ENCODE results near the gene PDE4D. TPM values are rescaled to one million over a fixed set of nuclear protein-coding genes. Genes with fewer than 3 reads are reported as not detected.
"Not testable (repeated sequence)": the region's sequence is repeated elsewhere in the genome, so short reads cannot be mapped to it uniquely, and the experiment has no call there.

The PDE4D gene
- total RNA-seq, 4 donors from 2014 or later = 6.7 to 21.0 (median 15.0) TPM

DNA sequence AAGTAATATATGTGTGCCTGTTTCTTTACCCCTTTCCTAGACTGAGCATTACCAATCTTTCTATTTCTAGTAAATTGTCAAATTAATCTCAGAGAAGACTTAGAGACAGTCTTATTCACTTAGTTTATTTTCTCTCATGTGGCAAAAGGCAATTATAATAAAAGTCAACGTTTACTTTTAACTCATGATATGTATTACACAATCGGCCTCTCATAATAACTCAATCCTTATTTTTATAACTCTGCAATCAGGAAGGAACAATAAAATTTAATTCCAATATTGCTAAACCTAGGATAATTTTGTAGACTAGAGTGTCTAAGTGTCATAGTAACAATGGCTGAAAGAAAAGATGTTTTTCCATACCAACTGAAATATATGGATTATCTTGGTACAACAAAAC is 214.6 kb downstream of the PDE4D start:
- no peak overlapping the region for H3K4me3 ChIP-seq (ENCODE audit: low read depth, poor library complexity, severe bottlenecking)
- no peak for TF ChIP-seq POLR2A (IDR thresholded peaks at IDR 0.05)
- TF ChIP-seq, protein P1, sequence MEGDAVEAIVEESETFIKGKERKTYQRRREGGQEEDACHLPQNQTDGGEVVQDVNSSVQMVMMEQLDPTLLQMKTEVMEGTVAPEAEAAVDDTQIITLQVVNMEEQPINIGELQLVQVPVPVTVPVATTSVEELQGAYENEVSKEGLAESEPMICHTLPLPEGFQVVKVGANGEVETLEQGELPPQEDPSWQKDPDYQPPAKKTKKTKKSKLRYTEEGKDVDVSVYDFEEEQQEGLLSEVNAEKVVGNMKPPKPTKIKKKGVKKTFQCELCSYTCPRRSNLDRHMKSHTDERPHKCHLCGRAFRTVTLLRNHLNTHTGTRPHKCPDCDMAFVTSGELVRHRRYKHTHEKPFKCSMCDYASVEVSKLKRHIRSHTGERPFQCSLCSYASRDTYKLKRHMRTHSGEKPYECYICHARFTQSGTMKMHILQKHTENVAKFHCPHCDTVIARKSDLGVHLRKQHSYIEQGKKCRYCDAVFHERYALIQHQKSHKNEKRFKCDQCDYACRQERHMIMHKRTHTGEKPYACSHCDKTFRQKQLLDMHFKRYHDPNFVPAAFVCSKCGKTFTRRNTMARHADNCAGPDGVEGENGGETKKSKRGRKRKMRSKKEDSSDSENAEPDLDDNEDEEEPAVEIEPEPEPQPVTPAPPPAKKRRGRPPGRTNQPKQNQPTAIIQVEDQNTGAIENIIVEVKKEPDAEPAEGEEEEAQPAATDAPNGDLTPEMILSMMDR (IDR thresholded peaks at IDR 0.05) = no peak
- no peak for DNase-seq (ENCODE audit: low spot score in 2 of 2)
- 68 to 77% methylated on average over 2 of the region's 2 CpGs for WGBS, 2 donors
- intact Hi-C loops (cut with DNase I; ENCODE audit: low total_unique reads) = no loop called here

DNA sequence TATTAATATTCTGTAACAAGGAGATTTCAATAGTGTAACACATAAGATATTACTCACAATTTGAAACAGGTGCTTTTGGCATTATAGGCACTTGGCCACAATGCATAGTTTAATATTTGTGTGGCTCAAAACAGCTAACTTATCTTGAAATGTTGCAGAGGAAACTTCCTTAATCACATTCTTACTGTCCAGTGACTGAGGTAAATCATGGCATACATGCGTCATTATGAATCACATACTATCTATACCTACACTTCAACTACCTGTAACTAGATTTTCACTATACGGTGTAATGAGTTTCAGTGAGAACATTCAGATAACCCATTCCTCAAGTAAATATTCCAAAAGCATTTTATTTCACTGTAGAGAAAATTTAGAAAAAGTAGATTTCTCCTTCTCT is 218.8 kb downstream of the PDE4D start:
- WGBS, 2 donors = 91 to 93% methylated on average over 2 of the region's 2 CpGs
- no peak for DNase-seq (ENCODE audit: low spot score in 2 of 2)
- TF ChIP-seq, protein P1 (IDR thresholded peaks at IDR 0.05) = no peak
- TF ChIP-seq POLR2A (IDR thresholded peaks at IDR 0.05) = no peak
- intact Hi-C loops (cut with DNase I; ENCODE audit: low total_unique reads) = no loop called here
- H3K4me3 ChIP-seq (ENCODE audit: low read depth, poor library complexity, severe bottlenecking) = no peak overlapping the region

DNA sequence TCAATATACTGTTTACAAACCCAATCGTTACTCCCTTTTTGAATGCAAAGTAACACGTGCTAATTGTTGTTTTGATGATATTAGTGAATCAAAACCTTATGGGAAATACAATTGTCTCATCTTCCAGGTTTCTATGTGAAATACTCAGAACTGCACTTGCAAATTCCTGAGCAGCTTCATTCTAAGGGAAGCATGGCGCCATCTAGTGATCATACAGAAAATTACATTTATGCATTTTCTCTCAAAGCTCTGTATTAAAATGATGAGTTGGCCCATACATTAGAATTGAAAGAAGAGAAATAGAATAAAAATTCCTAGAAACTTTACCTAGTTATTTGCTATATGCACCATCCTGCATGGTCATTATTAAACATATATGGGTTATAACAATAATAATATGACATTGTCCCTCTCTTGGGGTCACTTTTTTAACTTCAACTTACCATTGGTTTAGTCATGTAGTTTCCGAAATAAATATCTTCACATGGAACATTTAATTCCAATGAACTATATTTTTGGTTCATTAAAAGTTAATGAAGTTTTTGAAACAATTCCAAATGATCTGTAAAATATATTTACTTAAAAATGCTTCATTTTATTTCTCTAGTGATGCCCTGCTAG is 220.0 kb downstream of the PDE4D start:
- TF ChIP-seq POLR2A (IDR thresholded peaks at IDR 0.05) = no peak
- TF ChIP-seq, protein P1 (IDR thresholded peaks at IDR 0.05) = no peak
- intact Hi-C loops (cut with DNase I; ENCODE audit: low total_unique reads) = no loop called here
- H3K4me3 ChIP-seq (ENCODE audit: low read depth, poor library complexity, severe bottlenecking) = no peak overlapping the region
- WGBS, 2 donors = 24 to 25% methylated on average over 4 of the region's 4 CpGs
- no peak for DNase-seq (ENCODE audit: low spot score in 2 of 2)

DNA sequence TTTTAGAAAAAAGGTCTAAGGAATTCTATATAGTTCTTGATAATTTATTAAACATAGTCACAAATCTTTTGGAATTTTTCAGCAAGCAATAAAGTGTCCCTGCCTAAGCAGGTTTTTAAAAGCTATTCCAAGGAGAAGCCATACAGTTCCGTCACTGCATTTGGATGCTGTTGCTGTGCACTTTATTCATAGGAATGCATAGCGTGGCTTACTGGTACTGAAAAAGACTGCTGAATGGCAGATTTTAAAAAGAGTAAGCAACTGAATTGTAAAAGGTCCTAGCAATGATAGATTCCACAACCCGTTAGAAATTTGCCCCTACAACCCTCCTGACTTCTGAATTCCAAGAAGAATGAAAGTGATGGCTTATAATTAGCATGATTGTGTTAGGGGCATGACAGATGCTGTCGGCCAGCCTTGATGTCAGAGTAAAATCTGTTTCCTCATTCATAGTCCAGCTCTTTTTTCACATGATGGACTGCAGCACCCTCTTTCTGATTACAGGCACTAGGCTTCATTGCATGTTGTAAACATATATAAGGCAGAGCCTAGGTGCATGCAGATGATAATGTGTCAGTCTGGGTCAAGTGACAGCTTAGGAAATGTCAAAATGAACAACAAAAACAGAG is 227.0 kb downstream of the PDE4D start:
- intact Hi-C loops (cut with DNase I; ENCODE audit: low total_unique reads) = loop anchor here (10.0 kb wide), 1 partner anchor 282 kb away; no protein-coding TSS in a partner anchor
- DNase-seq (ENCODE audit: low spot score in 2 of 2) = no peak
- no peak for TF ChIP-seq POLR2A (IDR thresholded peaks at IDR 0.05)
- TF ChIP-seq, protein P1 (IDR thresholded peaks at IDR 0.05) = no peak
- 84 to 86% methylated on average over 4 of the region's 4 CpGs for WGBS, 2 donors
- H3K4me3 ChIP-seq (ENCODE audit: low read depth, poor library complexity, severe bottlenecking) = no peak overlapping the region

DNA sequence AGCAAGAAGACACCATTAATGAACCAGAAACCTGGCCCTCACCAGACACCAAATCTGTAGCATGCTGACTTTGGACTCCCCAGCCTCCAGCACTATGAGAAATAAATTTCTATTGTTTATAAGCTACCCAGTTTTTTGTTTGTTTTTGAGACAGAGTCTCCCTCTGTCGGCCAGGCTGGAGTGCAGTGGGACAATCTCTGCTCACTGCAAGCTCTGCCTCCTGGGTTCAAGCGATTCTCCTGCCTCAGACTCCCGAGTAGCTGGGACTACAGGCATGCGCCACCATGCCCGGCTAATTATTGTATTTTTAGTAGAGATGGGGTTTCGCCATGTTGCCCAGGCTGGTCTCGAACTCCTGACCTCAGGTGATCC is 227.7 kb downstream of the PDE4D start:
- H3K4me3 ChIP-seq (ENCODE audit: low read depth, poor library complexity, severe bottlenecking); DNase-seq (ENCODE audit: low spot score in 2 of 2): not testable (repeated sequence)
- intact Hi-C loops (cut with DNase I; ENCODE audit: low total_unique reads) = loop anchor here (10.0 kb wide), 1 partner anchor 281 kb away; no protein-coding TSS in a partner anchor
- WGBS, 2 donors = 92 to 96% methylated on average over 7 of the region's 7 CpGs

DNA sequence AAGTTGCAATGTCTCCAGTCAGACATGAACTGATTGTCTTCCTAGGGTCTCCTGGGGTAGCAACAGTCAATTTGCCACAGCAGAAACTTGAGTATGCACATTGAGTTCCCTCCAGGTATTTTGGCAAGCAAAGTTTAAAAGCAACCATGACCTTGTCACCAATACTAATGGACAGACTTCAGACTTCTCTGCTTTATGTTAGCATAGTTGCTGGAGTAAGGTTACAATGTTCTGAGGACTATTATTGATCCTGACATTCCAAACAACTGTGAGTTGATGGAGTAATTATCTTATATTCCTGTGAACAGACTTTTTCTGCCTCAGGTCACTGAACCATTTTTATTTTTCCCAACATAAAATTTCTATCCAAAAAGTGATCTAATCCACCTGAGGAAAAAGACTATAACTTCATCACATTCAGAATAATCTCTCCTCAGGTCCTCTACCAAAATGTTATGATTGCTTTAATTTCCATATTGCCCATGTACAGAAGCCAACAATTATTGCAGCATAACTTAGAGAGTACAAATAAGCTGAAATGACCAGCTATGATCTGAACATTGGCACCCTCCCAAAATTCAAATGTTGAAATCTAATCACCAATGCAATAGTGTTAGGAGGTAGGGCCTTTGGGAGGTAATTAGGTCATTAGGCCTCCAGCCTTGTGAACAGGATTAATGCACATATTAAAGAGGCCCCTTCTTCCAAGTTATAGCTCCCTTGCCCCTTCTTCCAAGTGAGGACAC is 228.3 kb downstream of the PDE4D start:
- no peak for TF ChIP-seq POLR2A (IDR thresholded peaks at IDR 0.05)
- TF ChIP-seq, protein P1 (IDR thresholded peaks at IDR 0.05) = no peak
- DNase-seq (ENCODE audit: low spot score in 2 of 2) = no peak
- H3K4me3 ChIP-seq (ENCODE audit: low read depth, poor library complexity, severe bottlenecking) = no peak overlapping the region
- intact Hi-C loops (cut with DNase I; ENCODE audit: low total_unique reads) = loop anchor here (10.0 kb wide), 1 partner anchor 280 kb away; no protein-coding TSS in a partner anchor
